ENCODE measurements around the gene CEP43. TPM values are rescaled to one million over a fixed set of nuclear protein-coding genes. Genes with fewer than 3 reads are reported as not detected.
A peak's percentile ranks its signal among the peaks of the same experiment; 100 is the strongest.

Gene CEP43
- total and polyA plus RNA-seq, 11 donors, result 4.7 to 16.9 (median 10.7) TPM

DNA sequence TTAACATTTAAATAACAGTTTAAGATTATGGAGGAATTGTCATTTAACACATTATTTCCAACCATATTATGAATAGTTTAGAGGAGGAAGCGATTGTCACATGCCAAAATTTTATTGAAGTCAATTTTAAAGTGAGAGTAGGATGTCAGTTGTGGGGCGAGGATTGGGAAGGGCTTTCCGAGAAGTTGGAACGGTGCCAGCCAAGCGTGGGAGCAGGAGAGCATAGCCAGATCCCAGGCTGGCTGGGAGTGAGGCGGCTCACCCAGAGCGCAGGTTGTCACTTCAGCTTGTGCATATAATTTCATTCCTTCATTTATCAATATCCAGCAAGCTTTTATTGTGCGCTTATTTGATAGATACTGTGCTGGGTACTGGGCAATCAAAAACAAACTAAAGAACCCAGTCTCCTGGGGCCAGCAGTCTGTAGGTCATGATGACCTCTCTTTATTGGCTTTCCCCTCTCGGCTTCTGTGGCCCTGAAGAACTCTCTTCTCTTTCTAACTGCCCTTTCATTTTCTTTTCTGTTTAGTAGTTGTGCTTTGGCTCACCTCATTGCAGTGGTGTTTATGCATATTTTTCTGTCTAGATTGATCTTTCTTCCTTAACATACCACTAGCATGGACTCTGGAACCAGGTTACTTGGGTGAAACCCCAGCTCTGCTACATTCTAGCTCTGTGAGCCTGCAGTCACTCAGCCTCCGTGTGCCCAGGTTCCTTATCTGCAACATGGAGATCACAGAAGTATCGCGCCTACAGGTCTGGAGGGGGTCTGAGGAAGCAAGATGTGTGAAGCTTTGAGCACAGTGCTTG, 6.4 kb downstream of the CEP43 start:
- no peak overlapping the region for H3K27ac ChIP-seq
- TF ChIP-seq, protein P1, sequence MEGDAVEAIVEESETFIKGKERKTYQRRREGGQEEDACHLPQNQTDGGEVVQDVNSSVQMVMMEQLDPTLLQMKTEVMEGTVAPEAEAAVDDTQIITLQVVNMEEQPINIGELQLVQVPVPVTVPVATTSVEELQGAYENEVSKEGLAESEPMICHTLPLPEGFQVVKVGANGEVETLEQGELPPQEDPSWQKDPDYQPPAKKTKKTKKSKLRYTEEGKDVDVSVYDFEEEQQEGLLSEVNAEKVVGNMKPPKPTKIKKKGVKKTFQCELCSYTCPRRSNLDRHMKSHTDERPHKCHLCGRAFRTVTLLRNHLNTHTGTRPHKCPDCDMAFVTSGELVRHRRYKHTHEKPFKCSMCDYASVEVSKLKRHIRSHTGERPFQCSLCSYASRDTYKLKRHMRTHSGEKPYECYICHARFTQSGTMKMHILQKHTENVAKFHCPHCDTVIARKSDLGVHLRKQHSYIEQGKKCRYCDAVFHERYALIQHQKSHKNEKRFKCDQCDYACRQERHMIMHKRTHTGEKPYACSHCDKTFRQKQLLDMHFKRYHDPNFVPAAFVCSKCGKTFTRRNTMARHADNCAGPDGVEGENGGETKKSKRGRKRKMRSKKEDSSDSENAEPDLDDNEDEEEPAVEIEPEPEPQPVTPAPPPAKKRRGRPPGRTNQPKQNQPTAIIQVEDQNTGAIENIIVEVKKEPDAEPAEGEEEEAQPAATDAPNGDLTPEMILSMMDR (IDR thresholded peaks at IDR 0.05), result no peak
- TF ChIP-seq POLR2A (IDR thresholded peaks at IDR 0.05), result no peak
- H3K4me3 ChIP-seq, result peak overlapping the region in 1 of 12 donors; percentile 7
- 35 to 39% (median 36%) methylated on average over 12 of the region's 12 CpGs for WGBS, 4 donors
- H3K9me3 ChIP-seq, result no peaks in the 10 kb centered on the region
- peak; percentile 56 to 88 (median 62) for ATAC-seq
- peaks cover 0 to 22% (median 10%) of the 10 kb centered on the region in 12 donors for H3K4me1 ChIP-seq
- intact Hi-C loops (cut with DNase I), result no loop called here
- H3K36me3 ChIP-seq, result peaks cover 0 to 42% (median 28%) of the 10 kb centered on the region in 9 donors
- H3K27me3 ChIP-seq, result no peaks in the 10 kb centered on the region
- DNase-seq, result peak; percentile 58 to 81 (median 73)

DNA sequence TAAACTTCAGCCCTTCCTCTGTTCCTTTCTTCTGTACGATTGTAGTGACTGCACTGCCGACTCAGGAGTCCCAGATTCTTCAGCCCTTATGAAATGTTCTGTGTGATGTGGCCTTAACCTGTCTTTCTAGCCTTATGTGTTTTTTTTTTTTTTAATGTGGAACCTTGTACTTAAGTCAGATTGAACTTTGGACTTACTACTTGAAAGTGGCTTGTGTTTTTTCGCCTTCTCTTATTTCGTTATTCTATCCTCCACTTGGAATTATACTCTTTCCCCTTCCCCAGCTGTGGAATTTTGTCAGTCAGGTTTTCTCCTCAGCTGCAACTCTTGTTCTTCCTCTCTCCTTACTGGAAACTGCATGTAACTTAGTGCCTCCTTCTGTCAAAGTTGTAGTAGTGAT, 8.8 kb downstream of the CEP43 start:
- Histone ChIP-seq H3K27me3 (no peaks in the 10 kb centered on the region), H3K27ac (no peak overlapping the region), H3K36me3 (peaks cover 0 to 61% (median 47%) of the 10 kb centered on the region in 9 donors), H3K9me3 (no peaks in the 10 kb centered on the region), H3K4me1 (peaks cover 0 to 15% (median 6%) of the 10 kb centered on the region in 12 donors), H3K4me3 (no peak overlapping the region)
- WGBS, 4 donors, result 90 to 96% (median 94%) methylated on average over 4 of the region's 4 CpGs
- TF ChIP-seq, protein P1 (IDR thresholded peaks at IDR 0.05), result no peak
- TF ChIP-seq POLR2A (IDR thresholded peaks at IDR 0.05), result no peak
- ATAC-seq (no peak), DNase-seq (no peak)
- intact Hi-C loops (cut with DNase I), result no loop called here

DNA sequence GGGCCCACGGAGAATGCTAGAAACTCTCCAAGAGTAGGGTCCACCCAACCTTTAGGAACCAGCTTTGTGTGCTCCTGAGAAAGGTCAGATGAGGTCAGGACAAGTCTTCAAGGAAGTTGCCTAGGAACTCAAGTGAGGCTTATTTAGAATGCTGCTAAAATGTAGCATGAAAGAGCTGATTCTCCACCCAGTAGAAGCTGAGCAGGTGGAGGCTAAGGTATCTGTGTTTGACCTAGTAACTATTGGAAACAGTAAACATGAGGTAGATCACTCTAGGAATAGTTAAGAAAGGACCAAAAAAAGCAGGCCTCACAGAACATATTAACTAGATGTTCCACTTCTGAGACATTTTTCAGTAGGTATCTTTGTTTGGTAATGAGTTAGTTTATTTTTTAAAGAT, 13.9 kb downstream of the CEP43 start:
- no peak for TF ChIP-seq POLR2A (IDR thresholded peaks at IDR 0.05)
- TF ChIP-seq, protein P1 (IDR thresholded peaks at IDR 0.05), result no peak
- DNase-seq (no peak), ATAC-seq (no peak)
- no peaks in the 10 kb centered on the region for H3K27me3 ChIP-seq
- intact Hi-C loops (cut with DNase I), result no loop called here
- H3K36me3 ChIP-seq, result peaks cover 0 to 75% (median 55%) of the 10 kb centered on the region in 9 donors
- no peak overlapping the region for H3K4me3 ChIP-seq
- no peaks in the 10 kb centered on the region for H3K4me1 ChIP-seq
- H3K9me3 ChIP-seq, result no peaks in the 10 kb centered on the region
- no peak overlapping the region for H3K27ac ChIP-seq
- 88 to 100% (median 98%) methylated on average over 1 of the region's 1 CpG for WGBS, 4 donors

DNA sequence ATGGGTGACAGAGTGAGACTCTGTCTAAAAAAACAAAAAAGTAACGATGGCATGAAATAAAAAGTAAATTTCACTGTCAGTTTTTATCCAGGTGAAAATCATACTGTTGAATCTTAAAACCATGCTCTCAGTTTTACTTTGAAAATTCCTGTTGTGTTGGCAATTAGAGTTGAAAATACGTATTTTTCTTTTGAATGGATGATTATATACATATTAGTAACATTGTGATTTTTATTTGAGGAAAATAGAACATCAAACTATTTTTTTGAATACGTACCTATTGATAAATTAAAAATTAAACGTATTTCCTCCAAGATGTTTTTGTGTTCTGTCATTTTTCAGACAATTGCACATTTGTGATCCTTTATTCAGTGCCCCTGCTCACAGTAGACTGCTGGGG, 14.7 kb downstream of the CEP43 start:
- H3K4me1 ChIP-seq, result no peaks in the 10 kb centered on the region
- H3K27me3 ChIP-seq, result no peaks in the 10 kb centered on the region
- intact Hi-C loops (cut with DNase I), result no loop called here
- 93 to 99% (median 98%) methylated on average over 4 of the region's 4 CpGs for WGBS, 4 donors
- no peaks in the 10 kb centered on the region for H3K9me3 ChIP-seq
- H3K36me3 ChIP-seq, result peaks cover 0 to 78% (median 53%) of the 10 kb centered on the region in 9 donors
- H3K4me3 ChIP-seq, result no peak overlapping the region
- no peak for ATAC-seq
- TF ChIP-seq, protein P1 (IDR thresholded peaks at IDR 0.05), result no peak
- TF ChIP-seq POLR2A (IDR thresholded peaks at IDR 0.05), result no peak
- no peak overlapping the region for H3K27ac ChIP-seq
- DNase-seq, result no peak
